Activated T-cell treated with anti-CD3 and anti-CD28 coated beads, Interleukin-2, amount 50 U/mL, for 1 hour (primary cell): Measurements from ENCODE around the gene OR2F1.
"Not testable (repeated sequence)": the region's sequence is repeated elsewhere in the genome, so short reads cannot be mapped to it uniquely, and the experiment has no call there.

Experiments
- DNase-seq: peaks from one replicate; pipeline ENCODE4 v3.0.0-alpha.2; 2020

OR2F1 gene

GRCh38 chr7:143958781-143959180 is 4.1 kb downstream of the OR2F1 start:
- no peak for DNase-seq

GRCh38 chr7:143960813-143961610 is 6.4 kb downstream of the OR2F1 start:
- DNase-seq, result no peak

- no peak for DNase-seq
Observed at GRCh38 chr7:143965280-143965679, 10.6 kb downstream of the OR2F1 start.

- DNase-seq, result no peak
Observed at GRCh38 chr7:143967398-143967797, 12.8 kb downstream of the OR2F1 start.

- DNase-seq, result no peak
Observed at GRCh38 chr7:143973870-143974416, 19.3 kb downstream of the OR2F1 start.

GRCh38 chr7:143974459-143974858 is 19.8 kb downstream of the OR2F1 start:
- DNase-seq, result no peak

GRCh38 chr7:143975617-143976016 is 21.0 kb downstream of the OR2F1 start:
- DNase-seq, result no peak

- no peak for DNase-seq
Observed at GRCh38 chr7:143978585-143978984, 23.9 kb downstream of the OR2F1 start.

GRCh38 chr7:143979359-143979758 is 24.7 kb downstream of the OR2F1 start:
- DNase-seq, result no peak

GRCh38 chr7:143979998-143980397 is 25.4 kb downstream of the OR2F1 start:
- no peak for DNase-seq

- DNase-seq, result no peak
Observed at GRCh38 chr7:143980746-143981510, 26.3 kb downstream of the OR2F1 start.

GRCh38 chr7:143983960-143984359 is 29.3 kb downstream of the OR2F1 start:
- DNase-seq, result no peak

- no peak for DNase-seq
Observed at GRCh38 chr7:143987513-143987912, 32.9 kb downstream of the OR2F1 start.

- DNase-seq, result no peak
Observed at GRCh38 chr7:143988976-143989745, 34.5 kb downstream of the OR2F1 start.

- no peak for DNase-seq
Observed at GRCh38 chr7:143992670-143993069, 38.0 kb downstream of the OR2F1 start.

- no peak for DNase-seq
Observed at GRCh38 chr7:143993924-143994323, 39.3 kb downstream of the OR2F1 start.

- DNase-seq, result no peak
Observed at GRCh38 chr7:144000020-144000419, 45.4 kb downstream of the OR2F1 start, which contains the start of gene OR6B1. Gene OR6B1 (plus strand): TSS chr7:144000320. CDS start chr7:144003997, 3,677 bp downstream.

GRCh38 chr7:144001543-144001942 is 46.9 kb downstream of the OR2F1 start:
- no peak for DNase-seq

- DNase-seq, result no peak
Observed at GRCh38 chr7:144004703-144005102, 50.1 kb downstream of the OR2F1 start.

GRCh38 chr7:144006029-144006691 is 51.5 kb downstream of the OR2F1 start:
- no peak for DNase-seq

- DNase-seq, result no peak
Observed at GRCh38 chr7:144006692-144007042, 52.0 kb downstream of the OR2F1 start.

- no peak for DNase-seq
Observed at GRCh38 chr7:144009361-144009760, 54.7 kb downstream of the OR2F1 start.

GRCh38 chr7:144010061-144010460 is 55.4 kb downstream of the OR2F1 start:
- not testable (repeated sequence) for DNase-seq
